ENCODE measurements around the gene EPHA4. TPM values are rescaled to one million over a fixed set of nuclear protein-coding genes. Genes with fewer than 3 reads are reported as not detected.

EPHA4 gene
- total and polyA plus RNA-seq, 2 of the 4 experiments (the other 2 are of a cell fraction): 36.9 to 132 TPM

- no peak overlapping the region for H4K5ac ChIP-seq (ENCODE audit: low read depth, low read length)
- H2AFZ ChIP-seq (replicated peaks; ENCODE audit: low read length, poor library complexity): no peak overlapping the region
- intact Hi-C loops (cut with micrococcal nuclease): loop anchor here (5.0 kb wide), 1 partner anchor 45 kb away; no protein-coding TSS in a partner anchor
- H2BK5ac ChIP-seq (ENCODE audit: low read depth, low read length, poor library complexity, severe bottlenecking): no peak overlapping the region
- no peaks in the 10 kb centered on the region; the same call in 1 of the 2 replicates for H3K9me1 ChIP-seq (ENCODE audit: insufficient read depth, low read length)
- H3K27me3 ChIP-seq (ENCODE audit: control insufficient read depth, insufficient read depth, low read length): no peaks in the 10 kb centered on the region
- H4K8ac ChIP-seq (ENCODE audit: low read depth in 2 of 2, low read length in 2 of 2): no peak overlapping the region
- peaks cover 8 to 12% of the 10 kb centered on the region in 2 experiments; a peak in 2 of 4 replicates for H3K79me1 ChIP-seq (ENCODE audit: low read depth in 1 of 2, low read length in 2 of 2)
- no peak overlapping the region for H2AK5ac ChIP-seq (ENCODE audit: low read depth, low read length)
- no peak overlapping the region for H2BK15ac ChIP-seq (ENCODE audit: low read depth, low read length)
- no peak overlapping the region for H3K56ac ChIP-seq (ENCODE audit: extremely low read depth, insufficient read depth, low read length)
- ATAC-seq (ENCODE audit: low read depth): no peak
- H2BK20ac ChIP-seq (ENCODE audit: low read depth, low read length): no peak overlapping the region
- H3K4me2 ChIP-seq (ENCODE audit: low read depth, low read length): no peak overlapping the region
- TF ChIP-seq RCOR1 (IDR thresholded peaks at IDR 0.05; ENCODE audit: insufficient replicate concordance, low read length) (no peak), ELK1 (IDR thresholded peaks at IDR 0.05; ENCODE audit: borderline replicate concordance, low read depth, low read length) (no peak), FOS (IDR thresholded peaks at IDR 0.05; ENCODE audit: low read depth, low read length) (no peak), CTCF (conservative IDR thresholded peaks at IDR 0.05; ENCODE audit: low read depth, low read length) (no peak), MAFK (IDR thresholded peaks at IDR 0.05; ENCODE audit: low read depth, low read length) (no peak), CHD1 (IDR thresholded peaks at IDR 0.05; ENCODE audit: low read depth, low read length) (no peak), CEBPB (IDR thresholded peaks at IDR 0.05; ENCODE audit: low read depth, low read length) (no peak), BHLHE40 (IDR thresholded peaks at IDR 0.05; ENCODE audit: low read depth, low read length) (no peak), USF2 (IDR thresholded peaks at IDR 0.05; ENCODE audit: low read depth, low read length) (no peak), SMC3 (IDR thresholded peaks at IDR 0.05; ENCODE audit: low read depth, low read length) (no peak), MAZ (IDR thresholded peaks at IDR 0.05; ENCODE audit: borderline replicate concordance, low read depth, low read length) (no peak), RAD21 (IDR thresholded peaks at IDR 0.05; ENCODE audit: low read length) (no peak), NFE2L2 (IDR thresholded peaks at IDR 0.05; ENCODE audit: low read depth, low read length) (no peak), MXI1 (IDR thresholded peaks at IDR 0.05; ENCODE audit: borderline replicate concordance, low read depth, low read length) (no peak), POLR2A (IDR thresholded peaks at IDR 0.05; ENCODE audit: low read depth, low read length) (no peak), RFX5 (IDR thresholded peaks at IDR 0.05; ENCODE audit: low read depth, low read length) (no peak)
- no peak overlapping the region for H3K4me3 ChIP-seq (ENCODE audit: insufficient read depth, low read depth, low read length)
- no peak overlapping the region for H3K14ac ChIP-seq (replicated peaks; ENCODE audit: low read depth, low read length)
- dilution Hi-C loops (cut with HindIII; ENCODE audit: low sequenced_read_pairs, unreplicated experiment): no loop called here
- H3K9ac ChIP-seq (ENCODE audit: low read depth, low read length): no peak overlapping the region
- no peak overlapping the region for H3K27ac ChIP-seq (ENCODE audit: insufficient read depth, low read length)
- ChIA-PET POLR2A (ENCODE audit: unreplicated experiment) (no interaction called here), CTCF (interaction anchor here (0.6 to 0.7 kb wide), 2 partner anchors 1138 to 1616 kb away, joined by 3 to 4 read pairs; no protein-coding TSS in a partner anchor)
- no peak overlapping the region for H2AK9ac ChIP-seq (replicated peaks; ENCODE audit: low read depth, low read length, poor library complexity)
- DNase-seq: no peak
- no peaks in the 10 kb centered on the region for H4K20me1 ChIP-seq (ENCODE audit: insufficient read depth, low read length)
- no CpG with 5 or more reads among the region's 1 CpG for WGBS, 2 experiments (ENCODE audit: extremely low coverage in 2 of 2, insufficient read length in 1 of 2)
- H3K36me3 ChIP-seq (ENCODE audit: control insufficient read depth, insufficient read depth, low read length): peaks cover 14% of the 10 kb centered on the region
- no peak overlapping the region for H3K18ac ChIP-seq (ENCODE audit: low read depth, low read length)
- no peak overlapping the region for H3K4ac ChIP-seq (ENCODE audit: low read depth, low read length)
- BruUV-seq (replicated peaks): no TSS peak
- H4K91ac ChIP-seq (ENCODE audit: insufficient read depth, low read depth, low read length): no peak overlapping the region
- no peak overlapping the region for H3K23ac ChIP-seq (ENCODE audit: low read depth, low read length)
- no peaks in the 10 kb centered on the region for H3K9me3 ChIP-seq (ENCODE audit: control insufficient read depth, insufficient read depth, low read length)
- no peak overlapping the region for H2BK120ac ChIP-seq (ENCODE audit: low read depth, low read length)
- H3K4me1 ChIP-seq (ENCODE audit: control insufficient read depth, insufficient read depth, low read length): no peaks in the 10 kb centered on the region; the same call in 1 of the 2 replicates
- in situ Hi-C loops (cut with MboI; ENCODE audit: low sequenced_read_pairs): no loop called here
Observed at GRCh38 chr2:221562226-221562625, 9.9 kb downstream of the EPHA4 start.
